GM12878 (cell line): ENCODE results near the gene DPH6. TPM values are rescaled to one million over a fixed set of nuclear protein-coding genes. Genes with fewer than 3 reads are reported as not detected.

Experiments
- ATAC-seq: fragments of 200-7000 bp; cut with Tn5 transposase; 3 replicates; pipeline ENCODE4 v1.9.1; 2020; ENCODE audit warnings: mild to moderate bottlenecking, moderate library complexity
- BruUV-seq: library from RNA; stranded (reverse); fragments of 400-500 nt; replicated peaks from 2 replicates; lab custom pipeline; 2021; lab: Mats Ljungman, UMichigan
- CTCF ChIA-PET: fragments of 300-600 bp; sonication (Branson Sonifier 250); formaldehyde crosslinking; extraction: SDS; loops from one replicate; lab custom pipeline; 2021; ENCODE audit warnings: inconsistent platforms; lab: Yijun Ruan, JAX
- POLR2A ChIA-PET: fragments of 350-600 bp; formaldehyde crosslinking; extraction: SDS; loops from one replicate; lab custom pipeline; 2021; ENCODE audit warnings: inconsistent platforms; lab: Charles Lee
- RAD21 ChIA-PET: fragments of 300-600 bp; sonication (Branson Sonifier 250); formaldehyde crosslinking; loops from one replicate; lab custom pipeline; 2023; ENCODE audit warnings: antibody characterized with exemption; ENCODE audit not compliant: unreplicated experiment; lab: Charles Lee
- SMC1A ChIA-PET: fragments of 300-600 bp; sonication (Branson Sonifier 250); formaldehyde crosslinking; loops from one replicate; lab custom pipeline; 2023; ENCODE audit not compliant: unreplicated experiment, uncharacterized antibody; lab: Charles Lee
- DNase-seq: peaks from one replicate; pipeline ENCODE4 v3.0.0-alpha.2; 2011; ENCODE audit warnings: low read depth, low spot score
- FAIRE-seq: peaks from 3 replicates; lab custom pipeline; 2011; peaks lifted over from hg19 to GRCh38; lab: Jason Lieb, UNC
- H2AFZ ChIP-seq: 2 replicates; pipeline ENCODE4 v1.6.0; 2011; ENCODE audit warnings: low read depth, low read length, control low read depth; ENCODE audit not compliant: control insufficient read depth
- H3K27ac ChIP-seq: 2 replicates; pipeline ENCODE4 v1.5.1; 2011; ENCODE audit warnings: control low read depth; ENCODE audit not compliant: control insufficient read depth, insufficient read depth
- H3K27me3 ChIP-seq, 2 experiments: replicated peaks in 1 of 2; 2 replicates each; pipeline versions ENCODE4 v1.6.0 to v1.6.1; 2011; ENCODE audit warnings: low read length in 1 of 2; ENCODE audit not compliant: control insufficient read depth in 2 of 2, insufficient read depth in 2 of 2
- H3K36me3 ChIP-seq, 2 experiments: 2 replicates each; pipeline ENCODE4 v1.5.1; 2011; ENCODE audit warnings: low read length in 1 of 2; ENCODE audit not compliant: control insufficient read depth in 2 of 2, insufficient read depth in 2 of 2
- H3K4me1 ChIP-seq: 2 replicates; pipeline ENCODE4 v1.6.1; 2011; ENCODE audit warnings: mild to moderate bottlenecking, low read length, moderate library complexity, mixed read lengths; ENCODE audit not compliant: control insufficient read depth, insufficient read depth
- H3K4me2 ChIP-seq: 2 replicates; pipeline ENCODE4 v1.6.0; 2011; ENCODE audit warnings: control low read depth; ENCODE audit not compliant: control insufficient read depth, insufficient read depth
- H3K4me3 ChIP-seq: fragments of 200-600 bp; sonication (generic); 2 replicates; pipeline ENCODE4 v1.5.1; 2016
- H3K79me2 ChIP-seq: 2 replicates; pipeline ENCODE4 v1.6.0; 2011; ENCODE audit warnings: low read length; ENCODE audit not compliant: control insufficient read depth, insufficient read depth
- H3K9ac ChIP-seq: 2 replicates; pipeline ENCODE4 v1.8.0; 2011; ENCODE audit warnings: low read length, control low read depth, mixed read lengths; ENCODE audit not compliant: control insufficient read depth, insufficient read depth
- H3K9me3 ChIP-seq: replicated peaks from 3 replicates; pipeline ENCODE4 v1.5.1; 2011; ENCODE audit warnings: mild to moderate bottlenecking, low read length; ENCODE audit not compliant: control insufficient read depth, insufficient read depth
- H4K20me1 ChIP-seq: 2 replicates; pipeline ENCODE4 v1.6.0; 2011; ENCODE audit not compliant: control insufficient read depth, insufficient read depth
- MEF2B ChIP-seq: fragments of 450-650 bp; IDR thresholded peaks from 2 replicates; pipeline ENCODE4 v1.6.1; 2018; ENCODE audit warnings: mild to moderate bottlenecking, moderate library complexity; ENCODE audit not compliant: partially characterized antibody, poor library complexity, severe bottlenecking
- RELB ChIP-seq: fragments of 450-650 bp; IDR thresholded peaks from 2 replicates; pipeline ENCODE4 v1.6.1; 2017; ENCODE audit warnings: low read depth, mild to moderate bottlenecking, moderate library complexity
- RUNX3 ChIP-seq: IDR thresholded peaks from 2 replicates; pipeline ENCODE4 v1.6.1; 2012; ENCODE audit warnings: low read length, inconsistent platforms
- ZNF24 ChIP-seq: fragments of 450-650 bp; IDR thresholded peaks from 2 replicates; pipeline ENCODE4 v1.6.1; 2017; ENCODE audit warnings: antibody characterized with exemption, mild to moderate bottlenecking
- WGBS: methylation state at CpG from one replicate; pipeline ENCODE4 v1.1.6; 2016; ENCODE audit warnings: low lambda C conversion rate; ENCODE audit not compliant: insufficient replicate concordance, insufficient coverage; ENCODE audit errors: missing lambda C conversion rate; 5-methylcytosine and 5-hydroxymethylcytosine counted together
- in situ Hi-C: fragments of 300-500 bp; cut with MboI; formaldehyde crosslinking; loops from 9 replicates; pipeline ENCODE4 v1.14.3; 2018; ENCODE audit warnings: mixed read lengths
- intact Hi-C: fragments of 100-400 bp; cut with micrococcal nuclease; formaldehyde crosslinking; loops from one replicate; pipeline ENCODE4 v1.14.2; 2022; ENCODE audit not compliant: unreplicated experiment
- polyA plus RNA-seq, 11 experiments: library from polyadenylated mRNA; depleted of rRNA in 4 of 11; unstranded in 6 of 11; stranded (reverse) in 5 of 11; fragments of >200 nt; fragmentation: Nextera tagmentation in 4 of 11; fragmentation: Illumina TruSeq in 1 of 11; extraction: Ambion mirVana in 4 of 11; extraction: Trizol in 1 of 11; gene quantifications; 1 replicate in 1 of 11; 2 replicates in 10 of 11; pipeline versions ENCODE4 v1.2.1 to v1.2.3, GENCODE V29; 2011 to 2016; ENCODE audit warnings: inconsistent platforms in 2 of 11, missing spikeins in 2 of 11, low read depth in 1 of 11
- total RNA-seq, 4 experiments: library from RNA; depleted of rRNA in 3 of 4; stranded (reverse); fragments of >200 nt in 3 of 4; fragmentation: Illumina TruSeq in 1 of 4; extraction: Trizol in 1 of 4; gene quantifications; 2 replicates each; pipeline versions ENCODE4 v1.2.1 to v1.2.3, GENCODE V29; 2013 to 2021
- TF ChIP-seq, protein P1 (sequence below): IDR thresholded peaks from 2 replicates; pipeline ENCODE4 v1.6.1; 2012; ENCODE audit warnings: improper control_type of control experiment, low read depth, low read length; ENCODE audit not compliant: insufficient replicate concordance

DPH6 gene
- total and polyA plus RNA-seq, 10 of the 15 experiments (the other 5 are each of a cell fraction or from before 2014, with no cell fraction given) = 9.0 to 68.5 (median 17.1) TPM

GRCh38 chr15:35566991-35567390 is 21.0 kb upstream of the DPH6 start (continued):
- TF ChIP-seq RELB (no peak), RUNX3 (no peak)
- TF ChIP-seq, protein P1, sequence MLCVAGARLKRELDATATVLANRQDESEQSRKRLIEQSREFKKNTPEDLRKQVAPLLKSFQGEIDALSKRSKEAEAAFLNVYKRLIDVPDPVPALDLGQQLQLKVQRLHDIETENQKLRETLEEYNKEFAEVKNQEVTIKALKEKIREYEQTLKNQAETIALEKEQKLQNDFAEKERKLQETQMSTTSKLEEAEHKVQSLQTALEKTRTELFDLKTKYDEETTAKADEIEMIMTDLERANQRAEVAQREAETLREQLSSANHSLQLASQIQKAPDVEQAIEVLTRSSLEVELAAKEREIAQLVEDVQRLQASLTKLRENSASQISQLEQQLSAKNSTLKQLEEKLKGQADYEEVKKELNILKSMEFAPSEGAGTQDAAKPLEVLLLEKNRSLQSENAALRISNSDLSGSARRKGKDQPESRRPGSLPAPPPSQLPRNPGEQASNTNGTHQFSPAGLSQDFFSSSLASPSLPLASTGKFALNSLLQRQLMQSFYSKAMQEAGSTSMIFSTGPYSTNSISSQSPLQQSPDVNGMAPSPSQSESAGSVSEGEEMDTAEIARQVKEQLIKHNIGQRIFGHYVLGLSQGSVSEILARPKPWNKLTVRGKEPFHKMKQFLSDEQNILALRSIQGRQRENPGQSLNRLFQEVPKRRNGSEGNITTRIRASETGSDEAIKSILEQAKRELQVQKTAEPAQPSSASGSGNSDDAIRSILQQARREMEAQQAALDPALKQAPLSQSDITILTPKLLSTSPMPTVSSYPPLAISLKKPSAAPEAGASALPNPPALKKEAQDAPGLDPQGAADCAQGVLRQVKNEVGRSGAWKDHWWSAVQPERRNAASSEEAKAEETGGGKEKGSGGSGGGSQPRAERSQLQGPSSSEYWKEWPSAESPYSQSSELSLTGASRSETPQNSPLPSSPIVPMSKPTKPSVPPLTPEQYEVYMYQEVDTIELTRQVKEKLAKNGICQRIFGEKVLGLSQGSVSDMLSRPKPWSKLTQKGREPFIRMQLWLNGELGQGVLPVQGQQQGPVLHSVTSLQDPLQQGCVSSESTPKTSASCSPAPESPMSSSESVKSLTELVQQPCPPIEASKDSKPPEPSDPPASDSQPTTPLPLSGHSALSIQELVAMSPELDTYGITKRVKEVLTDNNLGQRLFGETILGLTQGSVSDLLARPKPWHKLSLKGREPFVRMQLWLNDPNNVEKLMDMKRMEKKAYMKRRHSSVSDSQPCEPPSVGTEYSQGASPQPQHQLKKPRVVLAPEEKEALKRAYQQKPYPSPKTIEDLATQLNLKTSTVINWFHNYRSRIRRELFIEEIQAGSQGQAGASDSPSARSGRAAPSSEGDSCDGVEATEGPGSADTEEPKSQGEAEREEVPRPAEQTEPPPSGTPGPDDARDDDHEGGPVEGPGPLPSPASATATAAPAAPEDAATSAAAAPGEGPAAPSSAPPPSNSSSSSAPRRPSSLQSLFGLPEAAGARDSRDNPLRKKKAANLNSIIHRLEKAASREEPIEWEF = no peak

- FAIRE-seq (no peak), ATAC-seq (no peak), DNase-seq (no peak)
- Histone ChIP-seq H3K27me3 (no peaks in the 10 kb centered on the region), H3K27ac (no peak overlapping the region), H3K4me1 (no peaks in the 10 kb centered on the region), H3K4me3 (no peak overlapping the region), H3K9me3 (no peaks in the 10 kb centered on the region), H3K4me2 (no peak overlapping the region), H2AFZ (no peak overlapping the region), H4K20me1 (no peaks in the 10 kb centered on the region), H3K79me2 (no peaks in the 10 kb centered on the region), H3K9ac (no peak overlapping the region), H3K36me3 (no peaks in the 10 kb centered on the region)
- no TSS peak for BruUV-seq
- ChIA-PET CTCF (no interaction called here), POLR2A (no interaction called here), SMC1A (no interaction called here), RAD21 (no interaction called here)
- intact Hi-C loops = no loop called here
- TF ChIP-seq MEF2B (no peak), ZNF24 (no peak)
- in situ Hi-C loops = no loop called here
- 96% methylated on average over 3 of the region's 3 CpGs for WGBS
These were observed 19.9 kb upstream of the DPH6 start for GRCh38 chr15:35565901-35566300.
